Natural killer cell (primary cell): ENCODE measurements around the gene TAS2R20. TPM values are rescaled to one million over a fixed set of nuclear protein-coding genes. Genes with fewer than 3 reads are reported as not detected.

Experiments
- ATAC-seq, 3 donors: fragments of 150-1000 bp in 2 of 3; fragments of 200-7000 bp in 1 of 3; cut with Tn5 transposase; 1 replicate in 1 of 3; 2 replicates in 2 of 3; pipeline ENCODE4 v1.10.0; 2021; ENCODE audit warnings: mild to moderate bottlenecking in 2 of 3, moderate library complexity in 2 of 3
- DNase-seq, 2 donors: peaks; one replicate each; pipeline versions ENCODE4 v3.0.0 to v3.0.0-alpha.2; 2013 to 2021; ENCODE audit warnings: mixed read lengths in 1 of 2
- H3K27ac ChIP-seq: one replicate; pipeline ENCODE4 v1.5.1; 2013; ENCODE audit warnings: mild to moderate bottlenecking, low read length
- H3K27me3 ChIP-seq: one replicate; pipeline ENCODE4 v1.6.1; 2013; ENCODE audit warnings: low read length; ENCODE audit not compliant: control insufficient read depth, insufficient read depth
- H3K36me3 ChIP-seq: one replicate; pipeline ENCODE4 v1.6.1; 2013; ENCODE audit warnings: low read length; ENCODE audit not compliant: control insufficient read depth, insufficient read depth
- H3K4me1 ChIP-seq: one replicate; pipeline ENCODE4 v1.6.1; 2013; ENCODE audit warnings: low read length; ENCODE audit not compliant: control insufficient read depth, insufficient read depth
- H3K4me3 ChIP-seq: one replicate; pipeline ENCODE4 v1.5.1; 2013; ENCODE audit warnings: low read length
- H3K9me3 ChIP-seq: one replicate; pipeline ENCODE4 v1.6.1; 2013; ENCODE audit warnings: low read length; ENCODE audit not compliant: control insufficient read depth, insufficient read depth
- H3K27ac Mint-ChIP-seq, 2 donors: one replicate each; pipeline ENCODE4 v1.8.0; 2022; ENCODE audit warnings: mild to moderate bottlenecking in 2 of 2, mixed read lengths in 2 of 2, moderate library complexity in 1 of 2
- H3K27me3 Mint-ChIP-seq, 2 donors: one replicate each; pipeline ENCODE4 v1.8.0; 2022; ENCODE audit warnings: low read depth in 2 of 2, mixed read lengths in 2 of 2
- H3K36me3 Mint-ChIP-seq: one replicate; pipeline ENCODE4 v1.8.0; 2022; ENCODE audit warnings: mixed read lengths
- H3K4me1 Mint-ChIP-seq, 2 donors: one replicate each; pipeline ENCODE4 v1.8.0; 2022; ENCODE audit warnings: mixed read lengths in 2 of 2
- H3K4me3 Mint-ChIP-seq: one replicate; pipeline ENCODE4 v1.8.0; 2022; ENCODE audit warnings: mild to moderate bottlenecking, moderate library complexity, mixed read lengths
- H3K9me3 Mint-ChIP-seq, 2 donors: one replicate each; pipeline ENCODE4 v1.8.0; 2022; ENCODE audit warnings: mixed read lengths in 2 of 2
- CTCF ChIP-seq: fragments of 200-600 bp; IDR thresholded peaks from one replicate; pipeline ENCODE4 v1.8.0; 2022; ENCODE audit warnings: antibody characterized with exemption
- WGBS: methylation state at CpG from one replicate; pipeline ENCODE4 v1.1.7; 2013; ENCODE audit warnings: missing lambda C conversion rate; ENCODE audit not compliant: insufficient coverage; 5-methylcytosine and 5-hydroxymethylcytosine counted together
- intact Hi-C: fragments of 100-400 bp; cut with micrococcal nuclease; formaldehyde crosslinking; loops from one replicate; pipeline ENCODE4 v1.14.2; 2022
- total RNA-seq, 4 donors: library from RNA; stranded (reverse); fragments of 120-200 nt in 1 of 4; gene quantifications; one replicate each; pipeline versions ENCODE4 v1.2.3 to v1.2.4, GENCODE V29; 2013 to 2022

Gene TAS2R20
- total RNA-seq, 3 donors from 2014 or later (not counting 1 experiment from before 2014, with no cell fraction given), result 2.0 to 2.8 (median 2.4) TPM

GRCh38 chr12:11031307-11031706 is 33.2 kb upstream of the TAS2R20 start, which contains the start of gene TAS2R31:
TSS of gene TAS2R31 (minus strand) at chr12:11031407. CDS start at chr12:11031335, 72 bp downstream.
- DNase-seq (no peak), ATAC-seq (no peak)
- H3K4me1 ChIP-seq, result no peaks in the 10 kb centered on the region
- no peaks in the 10 kb centered on the region for H3K27me3 ChIP-seq
- H3K27me3 Mint-ChIP-seq, result no peaks in the 10 kb centered on the region
- no peak within 1 kb of the TSS for H3K4me3 ChIP-seq
- peaks cover 6 to 9% of the 10 kb centered on the region in 2 donors for H3K4me1 Mint-ChIP-seq
- no peak within 1 kb of the TSS for H3K27ac Mint-ChIP-seq
- intact Hi-C loops, result no loop called here
- H3K27ac ChIP-seq, result no peak within 1 kb of the TSS
- H3K4me3 Mint-ChIP-seq, result no peak within 1 kb of the TSS
- H3K36me3 Mint-ChIP-seq, result no peaks in the 10 kb centered on the region
- TF ChIP-seq CTCF, result no peak
- H3K36me3 ChIP-seq, result peaks cover 4% of the 10 kb centered on the region
- 98% methylated on average over 6 of the region's 6 CpGs for WGBS
- no peaks in the 10 kb centered on the region for H3K9me3 Mint-ChIP-seq
- no peaks in the 10 kb centered on the region for H3K9me3 ChIP-seq

GRCh38 chr12:11026118-11026517 is 28.0 kb upstream of the TAS2R20 start:
- DNase-seq (no peak), ATAC-seq (no peak)
- Histone ChIP-seq H3K4me3 (no peak overlapping the region), H3K27ac (no peak overlapping the region), H3K36me3 (peaks cover 4% of the 10 kb centered on the region), H3K9me3 (no peaks in the 10 kb centered on the region), H3K4me1 (no peaks in the 10 kb centered on the region), H3K27me3 (no peaks in the 10 kb centered on the region)
- H3K4me1 Mint-ChIP-seq, result peaks cover 0 to 13% of the 10 kb centered on the region in 2 donors
- no peak for TF ChIP-seq CTCF
- peaks cover 11% of the 10 kb centered on the region for H3K36me3 Mint-ChIP-seq
- peaks cover 0 to 3% of the 10 kb centered on the region in 2 donors for H3K9me3 Mint-ChIP-seq
- intact Hi-C loops, result no loop called here
- no peaks in the 10 kb centered on the region for H3K27me3 Mint-ChIP-seq
- H3K4me3 Mint-ChIP-seq, result no peak overlapping the region
- H3K27ac Mint-ChIP-seq, result no peak overlapping the region
- WGBS, result 95% methylated on average over 6 of the region's 6 CpGs

GRCh38 chr12:11023387-11023786 is 25.3 kb upstream of the TAS2R20 start:
- no peak overlapping the region for H3K4me3 ChIP-seq
- Mint-ChIP-seq H3K9me3 (peaks cover 0 to 3% of the 10 kb centered on the region in 2 donors), H3K27ac (no peak overlapping the region), H3K4me1 (peaks cover 0 to 4% of the 10 kb centered on the region in 2 donors), H3K4me3 (no peak overlapping the region), H3K27me3 (no peaks in the 10 kb centered on the region), H3K36me3 (peaks cover 11% of the 10 kb centered on the region)
- DNase-seq (no peak), ATAC-seq (no peak)
- H3K4me1 ChIP-seq, result no peaks in the 10 kb centered on the region
- H3K27me3 ChIP-seq, result no peaks in the 10 kb centered on the region
- H3K27ac ChIP-seq, result no peak overlapping the region
- no peaks in the 10 kb centered on the region for H3K9me3 ChIP-seq
- no peak for TF ChIP-seq CTCF
- peaks cover 4% of the 10 kb centered on the region for H3K36me3 ChIP-seq
- intact Hi-C loops, result no loop called here
- 88% methylated on average over 2 of the region's 2 CpGs for WGBS

- Mint-ChIP-seq H3K27me3 (no peaks in the 10 kb centered on the region), H3K36me3 (peaks cover 11% of the 10 kb centered on the region), H3K9me3 (peaks cover 0 to 3% of the 10 kb centered on the region in 2 donors), H3K4me3 (no peak within 1 kb of the TSS), H3K27ac (no peak within 1 kb of the TSS), H3K4me1 (peaks cover 0 to 4% of the 10 kb centered on the region in 2 donors)
- Histone ChIP-seq H3K4me1 (no peaks in the 10 kb centered on the region), H3K9me3 (no peaks in the 10 kb centered on the region), H3K27ac (no peak within 1 kb of the TSS), H3K27me3 (no peaks in the 10 kb centered on the region), H3K36me3 (no peaks in the 10 kb centered on the region), H3K4me3 (no peak within 1 kb of the TSS)
- TF ChIP-seq CTCF, result no peak
- intact Hi-C loops, result no loop called here
- ATAC-seq (no peak), DNase-seq (no peak)
- 93% methylated on average over 1 of the region's 1 CpG for WGBS
Measured at GRCh38 chr12:11022520-11022919, 24.4 kb upstream of the TAS2R20 start, which contains the start of gene TAS2R19. TSS of gene TAS2R19 (minus strand) at chr12:11022620. CDS start at chr12:11022571, 49 bp downstream.
